HG03378 (cell line): ENCODE measurements around the gene C16orf78.

Experiments
- ATAC-seq: cut with Tn5 transposase; IDR thresholded peaks from one replicate; pipeline ENCODE4 v1.9.1; 2021; ENCODE audit warnings: mild to moderate bottlenecking, moderate library complexity; ENCODE audit not compliant: unreplicated experiment

The C16orf78 gene

DNA sequence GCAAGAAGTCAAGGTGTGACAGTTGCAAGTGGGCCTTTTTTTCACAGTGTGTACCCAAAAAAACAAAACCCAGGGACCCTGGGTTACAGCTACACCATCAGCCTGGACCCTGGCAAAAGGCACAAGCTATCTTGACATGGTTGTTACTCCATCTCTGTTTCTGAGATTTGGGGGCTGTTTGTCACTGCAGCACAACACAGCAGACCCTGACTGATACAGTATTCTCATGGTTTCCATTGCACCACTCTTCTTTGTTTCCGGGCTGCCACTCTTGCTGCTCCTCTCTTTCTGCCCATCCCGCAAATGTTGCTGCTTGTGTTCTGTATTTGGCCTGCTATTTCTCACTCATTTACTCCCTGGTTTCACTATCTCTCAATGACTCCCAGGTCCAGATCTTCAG is 55.2 kb downstream of the C16orf78 start:
- ATAC-seq, result no peak

DNA sequence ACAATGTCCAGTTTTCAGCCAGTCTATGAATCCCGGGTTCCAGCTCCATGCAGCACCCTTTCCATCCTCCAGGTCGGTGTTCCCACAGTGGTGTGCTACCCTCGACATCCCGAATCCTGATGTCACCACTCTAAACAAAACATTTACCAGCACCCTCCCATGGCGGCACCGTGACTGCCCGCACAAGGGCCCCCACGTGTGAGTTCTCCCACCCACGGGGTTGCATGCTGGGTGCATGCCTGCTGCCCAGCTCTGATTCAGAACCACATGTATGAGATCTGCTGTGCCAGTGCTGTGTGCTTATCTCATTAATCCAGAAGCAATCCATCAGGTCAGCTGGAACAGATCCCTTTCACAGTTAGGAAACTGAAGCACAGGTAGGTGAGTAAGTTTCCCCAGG is 57.4 kb downstream of the C16orf78 start:
- no peak for ATAC-seq

DNA sequence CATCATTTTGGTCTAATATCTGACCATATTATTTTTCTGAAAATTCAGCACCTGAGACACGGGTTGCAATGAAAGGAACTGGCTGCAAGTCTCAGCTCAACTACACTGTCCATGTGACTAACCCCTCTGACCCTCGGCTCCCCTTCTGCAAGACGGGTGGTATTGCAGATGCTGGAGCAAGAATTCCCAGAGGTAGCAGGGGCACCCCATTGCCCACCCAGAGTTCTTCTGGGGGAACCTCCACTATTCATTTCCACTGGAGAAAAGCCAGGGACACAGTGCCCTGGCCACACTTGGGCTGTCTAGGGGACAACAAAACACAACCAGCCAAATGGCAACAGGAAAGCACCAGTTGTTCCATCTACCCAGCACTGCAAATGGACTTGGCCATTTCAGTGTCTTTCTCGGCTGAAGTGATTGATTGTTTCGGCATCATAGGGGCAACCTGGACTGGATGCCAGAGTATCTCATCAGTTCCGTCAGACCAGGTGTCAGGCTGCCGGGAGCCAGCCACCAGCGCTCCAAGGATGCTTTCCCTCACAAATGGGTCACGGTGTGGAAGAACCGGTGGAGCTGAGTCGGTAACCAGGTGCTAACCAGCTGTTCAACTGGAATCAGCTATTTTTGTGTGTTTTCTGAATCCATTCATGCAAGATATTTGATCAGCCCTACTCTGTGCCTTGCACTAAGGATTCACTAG is 58.1 kb downstream of the C16orf78 start:
- no peak for ATAC-seq

DNA sequence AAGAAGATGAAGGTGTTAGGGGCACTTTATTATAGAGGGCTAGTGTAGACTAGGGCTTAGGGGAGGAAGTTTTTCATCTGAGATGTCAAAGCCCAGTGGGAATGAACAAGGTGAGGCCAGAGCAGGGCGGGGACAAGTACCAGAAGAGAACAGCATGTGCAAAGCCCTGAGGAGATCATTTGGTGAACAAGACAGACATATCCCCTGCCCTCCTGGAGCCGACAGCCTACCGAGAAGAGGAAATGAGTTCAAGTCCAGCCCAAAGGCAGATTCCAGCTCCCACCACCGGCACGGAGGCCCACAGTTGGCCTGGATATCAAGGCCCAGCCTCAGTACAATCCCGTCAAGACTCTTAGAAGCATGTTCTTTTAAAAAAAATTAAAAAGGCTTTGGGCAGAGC is 61.1 kb downstream of the C16orf78 start:
- no peak for ATAC-seq

DNA sequence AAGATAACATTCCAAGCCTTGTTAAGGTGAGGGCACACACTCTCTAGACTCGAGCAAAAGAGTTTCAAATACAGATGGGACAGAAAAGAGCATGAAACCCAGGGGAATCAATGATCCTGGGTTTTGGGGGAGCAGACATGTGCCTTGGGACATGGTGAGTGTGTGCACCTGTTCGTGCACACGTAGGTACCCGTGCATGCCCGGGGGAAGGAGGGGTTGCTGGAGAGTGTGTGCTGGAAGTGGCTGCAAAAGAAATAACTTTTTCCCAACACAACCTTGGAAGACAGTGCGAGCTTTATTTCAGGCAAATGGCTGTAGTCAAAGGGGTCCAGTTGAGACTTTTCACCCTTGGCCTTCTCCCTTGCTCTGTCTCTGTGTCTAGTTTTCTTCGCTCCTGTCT is 62.6 kb downstream of the C16orf78 start:
- no peak for ATAC-seq

DNA sequence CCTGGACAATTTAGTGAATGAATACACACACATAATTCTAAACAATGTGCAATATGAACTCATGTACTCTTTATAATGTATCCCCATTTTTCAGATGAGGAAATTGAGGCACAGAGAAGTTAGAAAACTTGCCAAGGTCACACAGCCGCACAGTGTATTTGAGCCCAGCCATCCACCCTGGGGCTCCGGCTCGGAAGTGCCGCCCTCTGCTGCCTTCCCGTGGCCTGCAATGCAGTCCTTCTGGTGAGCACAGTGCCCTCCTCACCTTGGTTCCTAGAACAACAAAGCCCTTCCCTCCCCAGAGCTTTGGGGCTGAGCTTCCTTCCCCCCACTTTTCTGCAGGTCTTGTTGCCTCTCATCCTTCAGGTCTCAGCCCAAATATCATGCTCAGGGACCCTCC is 63.7 kb downstream of the C16orf78 start:
- no peak for ATAC-seq

DNA sequence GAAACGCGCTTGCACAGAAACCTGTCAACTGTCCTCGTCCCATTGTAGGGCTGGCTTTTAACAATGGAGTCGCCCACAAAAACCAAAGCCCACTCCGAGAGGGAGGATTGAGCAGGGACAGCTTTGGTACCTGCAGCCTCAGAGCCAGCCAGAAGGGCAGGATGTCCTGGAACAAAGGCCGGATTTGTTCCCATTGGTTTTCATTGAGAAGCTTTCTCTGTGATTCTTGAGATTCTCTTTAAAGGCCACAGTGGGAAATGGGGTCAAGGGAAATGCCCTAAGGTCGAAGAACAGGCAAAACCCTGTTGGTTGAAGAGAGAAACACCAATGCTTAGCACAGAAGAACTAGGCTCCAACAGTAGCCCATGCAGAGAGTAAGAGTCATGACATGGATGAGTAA is 65.4 kb downstream of the C16orf78 start:
- no peak for ATAC-seq

DNA sequence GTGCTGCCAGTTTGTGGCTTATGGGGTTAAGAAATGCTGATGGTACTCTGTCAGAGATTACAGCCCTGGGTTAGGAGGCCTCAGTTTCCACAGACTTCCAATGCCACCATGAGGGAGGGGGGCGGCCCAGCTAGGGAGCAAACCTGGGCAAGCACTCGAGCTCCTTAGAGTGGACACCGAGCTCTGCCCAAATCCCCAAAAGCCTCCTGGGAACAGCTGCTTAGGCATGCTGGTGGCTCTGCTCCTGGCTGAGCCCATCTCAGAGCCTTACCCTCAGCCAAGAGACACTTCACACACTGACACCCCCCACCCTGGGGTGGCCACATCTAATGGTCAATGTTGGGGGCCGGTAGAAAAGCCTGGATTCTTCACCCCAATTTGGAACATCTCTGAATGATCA is 66.1 kb downstream of the C16orf78 start:
- ATAC-seq, result no peak

DNA sequence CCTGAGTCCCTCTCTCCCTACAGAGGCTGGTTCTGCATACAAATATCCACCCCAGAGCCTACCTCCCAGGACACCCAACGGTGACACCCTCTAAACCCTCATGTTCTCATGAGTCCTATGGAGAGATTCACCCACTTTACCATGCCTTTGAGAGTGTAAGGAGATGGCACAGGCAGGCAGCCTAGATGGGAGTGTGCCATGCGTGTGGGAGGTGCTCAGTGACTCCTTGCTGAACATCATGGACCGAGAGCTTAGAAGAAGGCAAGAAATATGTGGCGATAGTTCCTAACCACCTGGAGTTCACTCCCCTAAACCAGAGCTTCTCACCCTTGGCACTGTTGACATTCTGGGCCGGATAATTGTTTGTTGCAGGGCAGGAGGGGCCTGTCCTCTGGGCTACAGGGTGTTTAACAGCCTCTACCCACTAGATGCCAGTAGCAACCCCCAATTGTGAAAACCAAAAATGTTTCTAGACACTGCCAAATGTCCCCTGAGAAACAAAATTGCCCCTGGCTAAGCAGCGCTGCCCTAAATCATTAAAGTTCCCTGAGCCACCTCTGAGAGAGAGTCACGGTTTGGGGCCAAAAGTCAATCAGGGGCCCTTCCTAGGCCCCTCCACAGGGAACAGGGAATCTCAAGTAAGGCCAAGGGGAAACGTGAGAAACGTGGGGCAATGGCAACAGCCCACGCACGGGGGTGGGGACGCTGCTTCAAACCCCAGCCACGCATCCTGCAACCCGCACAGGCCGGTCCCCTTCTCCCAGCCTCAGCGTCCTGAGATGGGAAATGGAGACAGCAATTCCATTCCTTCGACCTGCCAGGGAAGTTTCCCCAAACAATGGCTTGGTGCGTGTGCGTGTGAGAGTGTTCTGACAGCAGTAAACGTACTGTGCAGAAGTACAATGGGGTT is 66.8 kb downstream of the C16orf78 start:
- no peak for ATAC-seq

DNA sequence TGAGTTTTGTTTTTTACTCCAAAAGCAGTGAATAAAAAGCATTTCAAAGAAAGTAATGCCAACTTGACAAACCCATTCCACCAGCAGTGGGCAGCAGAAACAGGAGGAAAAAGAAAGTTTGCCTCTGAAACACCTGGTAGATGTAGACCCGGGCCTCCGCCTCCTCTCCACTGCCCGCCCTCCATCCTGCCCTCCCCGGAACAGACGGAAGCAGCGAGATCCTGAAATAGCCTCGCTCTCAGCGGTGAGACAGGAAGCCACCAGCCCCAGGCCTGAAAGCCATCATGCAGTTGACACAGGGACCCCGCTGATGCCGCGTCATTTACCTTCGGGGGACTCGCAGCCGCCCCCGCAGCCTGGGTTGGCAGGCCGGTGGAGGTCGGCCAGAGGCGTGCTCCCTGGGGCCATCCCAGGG is 67.8 kb downstream of the C16orf78 start:
- ATAC-seq, result peak; percentile 89

DNA sequence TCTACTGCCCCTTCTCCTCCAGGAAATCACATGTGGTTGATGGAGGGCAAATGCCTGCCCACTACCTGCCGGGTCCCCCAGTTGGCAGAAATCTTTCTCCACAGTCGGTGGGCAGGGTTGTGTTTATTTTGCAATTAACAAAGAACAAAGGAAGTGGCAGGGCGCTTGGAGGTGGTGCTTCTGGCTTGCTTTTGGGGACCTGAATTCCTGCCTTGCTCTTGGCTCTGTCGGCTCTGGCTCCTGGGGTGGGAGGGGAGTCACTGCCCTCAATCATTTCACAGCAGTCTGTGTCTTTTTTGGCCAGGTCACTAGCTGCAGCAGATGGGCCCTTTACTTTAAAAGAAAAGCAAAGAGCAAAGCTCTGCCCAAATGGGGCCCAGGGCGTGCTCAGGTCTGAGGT is 69.2 kb downstream of the C16orf78 start:
- no peak for ATAC-seq

DNA sequence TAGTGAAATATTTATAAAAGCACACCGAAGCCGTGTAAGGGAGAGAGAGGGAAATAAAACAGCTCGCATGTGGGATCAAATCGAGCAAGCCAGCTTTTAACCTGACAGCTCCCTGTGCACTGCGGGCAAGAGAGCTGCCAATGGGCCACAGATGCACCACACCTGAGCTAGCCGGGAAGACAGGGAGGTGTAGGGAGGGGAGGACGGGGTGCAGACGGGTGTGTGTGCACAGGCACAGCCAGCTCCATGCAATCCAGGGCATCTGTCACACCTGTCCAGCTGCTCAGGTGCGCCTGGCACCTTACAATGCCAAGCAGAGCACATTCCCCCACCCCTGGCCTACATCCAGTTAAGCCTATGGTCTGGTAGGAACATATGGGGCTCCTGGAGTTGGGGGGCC is 70.0 kb downstream of the C16orf78 start:
- ATAC-seq, result no peak

DNA sequence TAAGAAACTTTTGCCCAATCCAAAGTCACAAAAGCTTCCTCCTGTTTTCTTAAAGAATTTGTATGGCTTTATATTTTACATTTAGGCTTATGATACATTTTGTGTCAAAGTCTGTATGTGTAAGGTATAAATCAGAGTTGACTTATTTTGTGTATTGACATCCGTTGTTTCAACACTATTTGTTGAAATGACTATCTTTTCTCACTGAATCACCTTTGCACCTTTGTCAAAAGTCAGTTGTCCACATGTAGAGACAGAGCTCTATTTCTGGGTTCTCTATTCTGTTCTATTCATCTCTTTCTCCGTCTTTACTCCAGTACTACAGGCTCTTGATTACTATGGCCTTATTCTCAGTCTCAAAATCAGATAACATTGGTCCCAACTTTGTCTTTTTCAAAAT is 73.2 kb downstream of the C16orf78 start:
- no peak for ATAC-seq
